Measurements from ENCODE around the gene SAXO1.
"Not testable (repeated sequence)": the region's sequence is repeated elsewhere in the genome, so short reads cannot be mapped to it uniquely, and the experiment has no call there.

GRCh38 chr9:19021649-19022048 lies 11.4 kb downstream of the SAXO1 start:
- not testable (repeated sequence) for TF ChIP-seq POLR2AphosphoS5 (IDR thresholded peaks at IDR 0.05); TAF1 (IDR thresholded peaks at IDR 0.05; ENCODE audit: low read depth)

Measured in neural cell (in vitro differentiated cells).